NT2/D1 (cell line): ENCODE measurements around the gene HAPLN2.

Source experiments
- SUZ12 ChIP-seq: IDR thresholded peaks from 2 replicates; pipeline ENCODE4 v1.6.1; 2011; ENCODE audit not compliant: insufficient read length, insufficient read depth; ENCODE audit errors: extremely low read depth
- YY1 ChIP-seq: IDR thresholded peaks from 2 replicates; pipeline ENCODE4 v1.6.1; 2011; ENCODE audit not compliant: insufficient read length, insufficient read depth
- ZNF274 ChIP-seq: IDR thresholded peaks from 2 replicates; pipeline ENCODE4 v1.6.1; 2011; ENCODE audit warnings: mild to moderate bottlenecking, low read depth, low read length

- no peak for TF ChIP-seq SUZ12
- TF ChIP-seq ZNF274, result no peak
- no peak for TF ChIP-seq YY1
Measured at GRCh38 chr1:156608981-156609380, 10.2 kb upstream of the HAPLN2 start.
